Mesothelial cell of epicardium (in vitro differentiated cells): ENCODE results near the gene KCNC1. TPM values are rescaled to one million over a fixed set of nuclear protein-coding genes. Genes with fewer than 3 reads are reported as not detected.

Source experiments
- DNase-seq, 2 experiments: peaks; one replicate each; pipeline ENCODE4 v3.0.0; 2021; ENCODE audit warnings: low spot score in 2 of 2; ENCODE audit not compliant: unreplicated experiment in 2 of 2
- H3K27ac Mint-ChIP-seq: 2 replicates; pipeline ENCODE4 v1.8.0; 2021; ENCODE audit warnings: mixed read lengths
- H3K27me3 Mint-ChIP-seq: 2 replicates; pipeline ENCODE4 v1.8.0; 2021; ENCODE audit warnings: low read depth, mixed read lengths
- H3K36me3 Mint-ChIP-seq: 2 replicates; pipeline ENCODE4 v1.8.0; 2021; ENCODE audit warnings: mixed read lengths
- H3K4me1 Mint-ChIP-seq: 2 replicates; pipeline ENCODE4 v1.8.0; 2021; ENCODE audit warnings: mixed read lengths
- H3K4me3 Mint-ChIP-seq: 2 replicates; pipeline ENCODE4 v1.8.0; 2021; ENCODE audit warnings: mild to moderate bottlenecking, moderate library complexity, mixed read lengths
- H3K9me3 Mint-ChIP-seq: 2 replicates; pipeline ENCODE4 v1.8.0; 2021; ENCODE audit warnings: mixed read lengths
- CTCF ChIP-seq: fragments of 200-600 bp; sonication (generic); IDR thresholded peaks from one replicate; pipeline ENCODE4 v1.5.0; 2021; ENCODE audit warnings: antibody characterized with exemption; ENCODE audit not compliant: unreplicated experiment
- total RNA-seq: library from RNA; stranded (reverse); gene quantifications from 3 replicates; pipeline ENCODE4 v1.2.1, GENCODE V29; 2021

KCNC1 gene
- total RNA-seq, 1 donor from 2014 or later: 0.20 TPM

- no peak for TF ChIP-seq CTCF
- DNase-seq: no peak
- Mint-ChIP-seq H3K27me3 (no peaks in the 10 kb centered on the region), H3K36me3 (no peaks in the 10 kb centered on the region), H3K9me3 (no peaks in the 10 kb centered on the region), H3K27ac (no peak overlapping the region), H3K4me1 (no peaks in the 10 kb centered on the region), H3K4me3 (no peak overlapping the region)
Observed at GRCh38 chr11:17790453-17790852, 55.9 kb downstream of the KCNC1 start.

- no peak overlapping the region for H3K4me3 Mint-ChIP-seq
- no peaks in the 10 kb centered on the region for H3K27me3 Mint-ChIP-seq
- no peaks in the 10 kb centered on the region for H3K9me3 Mint-ChIP-seq
- no peak for DNase-seq
- no peak for TF ChIP-seq CTCF
- H3K4me1 Mint-ChIP-seq: no peaks in the 10 kb centered on the region
- no peak overlapping the region for H3K27ac Mint-ChIP-seq
- H3K36me3 Mint-ChIP-seq: no peaks in the 10 kb centered on the region
Observed at GRCh38 chr11:17791144-17791543, 56.6 kb downstream of the KCNC1 start.

- Mint-ChIP-seq H3K9me3 (no peaks in the 10 kb centered on the region), H3K27ac (no peak overlapping the region), H3K4me3 (no peak overlapping the region), H3K27me3 (no peaks in the 10 kb centered on the region), H3K4me1 (no peaks in the 10 kb centered on the region), H3K36me3 (no peaks in the 10 kb centered on the region)
- no peak for TF ChIP-seq CTCF
- no peak for DNase-seq
Observed at GRCh38 chr11:17792161-17792560, 57.6 kb downstream of the KCNC1 start.

- H3K4me3 Mint-ChIP-seq: no peak overlapping the region
- H3K27ac Mint-ChIP-seq: no peak overlapping the region
Observed at GRCh38 chr11:17793642-17794170, 59.1 kb downstream of the KCNC1 start.

GRCh38 chr11:17794981-17795380 lies 60.4 kb downstream of the KCNC1 start:
- no peak for TF ChIP-seq CTCF
- Mint-ChIP-seq H3K36me3 (no peaks in the 10 kb centered on the region), H3K4me1 (no peaks in the 10 kb centered on the region), H3K9me3 (no peaks in the 10 kb centered on the region), H3K27me3 (no peaks in the 10 kb centered on the region), H3K27ac (no peak overlapping the region), H3K4me3 (no peak overlapping the region)
- DNase-seq: no peak

More at GRCh38 chr11:17793642-17794170, 59.1 kb downstream of the KCNC1 start:
- no peaks in the 10 kb centered on the region for H3K36me3 Mint-ChIP-seq
- H3K4me1 Mint-ChIP-seq: no peaks in the 10 kb centered on the region
- no peaks in the 10 kb centered on the region for H3K9me3 Mint-ChIP-seq
- no peaks in the 10 kb centered on the region for H3K27me3 Mint-ChIP-seq
- no peak for DNase-seq
- TF ChIP-seq CTCF: no peak

- Mint-ChIP-seq H3K27me3 (no peaks in the 10 kb centered on the region), H3K9me3 (peaks cover 4% of the 10 kb centered on the region), H3K4me3 (no peak overlapping the region), H3K27ac (no peak overlapping the region), H3K36me3 (no peaks in the 10 kb centered on the region), H3K4me1 (no peaks in the 10 kb centered on the region)
- TF ChIP-seq CTCF: no peak
- DNase-seq: no peak
Observed at GRCh38 chr11:17796154-17796553, 61.6 kb downstream of the KCNC1 start.
